Ovary (tissue), 9 donors: ENCODE results near the gene FGF2. TPM values are rescaled to one million over a fixed set of nuclear protein-coding genes. Genes with fewer than 3 reads are reported as not detected.

Source experiments
- DNase-seq, 5 donors: peaks; one replicate each; pipeline ENCODE4 v3.0.0-alpha.2; 2019 to 2020
- H3K27ac ChIP-seq, 2 donors: fragments of 200-600 bp; one replicate each; pipeline versions ENCODE4 v1.5.1 to v1.8.0; 2019 to 2022
- H3K27me3 ChIP-seq: fragments of 200-600 bp; one replicate; pipeline ENCODE4 v1.8.0; 2022
- H3K36me3 ChIP-seq: fragments of 200-600 bp; sonication (generic); one replicate; pipeline ENCODE4 v1.5.1; 2019
- H3K4me1 ChIP-seq: one replicate; pipeline ENCODE4 v1.8.1; 2013; ENCODE audit warnings: mild to moderate bottlenecking, moderate library complexity; ENCODE audit not compliant: insufficient read depth
- H3K4me3 ChIP-seq: fragments of 200-600 bp; sonication (generic); one replicate; pipeline ENCODE4 v1.5.1; 2017
- H3K9me3 ChIP-seq, 2 donors: fragments of 200-600 bp in 1 of 2; sonication (generic) in 1 of 2; one replicate each; pipeline versions ENCODE4 v1.5.1 to v1.8.1; 2013 to 2019; ENCODE audit warnings: mild to moderate bottlenecking in 1 of 2, moderate library complexity in 1 of 2
- CTCF ChIP-seq, 3 donors: fragments of 450-650 bp in 2 of 3; fragments of 200-600 bp in 1 of 3; IDR thresholded peaks; one replicate each; pipeline versions ENCODE4 v1.5.1 to v1.8.0; 2016 to 2022; ENCODE audit warnings: antibody characterized with exemption in 3 of 3, mild to moderate bottlenecking in 1 of 3
- EP300 ChIP-seq: sonication (generic); formaldehyde crosslinking; IDR thresholded peaks from one replicate; pipeline ENCODE4 v1.6.1; 2017; ENCODE audit warnings: antibody characterized with exemption
- POLR2A ChIP-seq: fragments of 450-650 bp; IDR thresholded peaks from one replicate; pipeline ENCODE4 v1.6.1; 2017; ENCODE audit warnings: antibody characterized with exemption, mild to moderate bottlenecking, moderate library complexity
- WGBS, 3 donors: extraction: QIAGEN DNeasy Blood & Tissue Kit in 1 of 3; methylation state at CpG; one replicate each; pipeline versions ENCODE4 v1.1.5 to v1.1.7; 2013 to 2017; 5-methylcytosine and 5-hydroxymethylcytosine counted together
- intact Hi-C, 4 donors: fragments of 100-400 bp; cut with DNase I; formaldehyde crosslinking; loops; one replicate each; pipeline versions ENCODE4 v1.11.0 to v1.15.1; 2022 to 2023
- polyA plus RNA-seq, 2 donors: library from polyadenylated mRNA; stranded (reverse); fragments of 200-250 nt in 1 of 2; fragments of 350-450 nt in 1 of 2; fragmentation: Illumina TruSeq in 1 of 2; extraction: RNeasy Lipid Tissue Mini Kit (QIAGEN cat#74804) in 1 of 2; gene quantifications; one replicate each; pipeline ENCODE4 v1.2.3, GENCODE V29; 2013 to 2014
- total RNA-seq, 7 donors: library from RNA; depleted of rRNA in 2 of 7; stranded (reverse); fragments of >200 nt in 2 of 7; fragmentation: NEBNext Ultra II Directional in 3 of 7; extraction: Animal tissue kit (Norgen Biotek cat#: 25700) in 3 of 7; gene quantifications; one replicate each; pipeline versions ENCODE4 v1.1.0 to v1.2.4, GENCODE V29; 2016 to 2023
- donor health status: DM: no; HTN: no; CAD: no; lungs with moderate emphysema.
- donor health status: DM: no; HTN: no; CAD: no.
- donor health status: Bipolar disorder and iron deficiency.
- donor health status: DM: yes; HTN: yes; CAD: no.
- donor health status: DM: no; HTN: no; CAD: no.
- donor health status: DM: yes; HTN: yes; CAD: no.

FGF2 gene
- total and polyA plus RNA-seq, 9 donors: 7.4 to 36.0 (median 22.4) TPM

- WGBS, 3 donors: 96 to 98% (median 96%) methylated on average over 1 of the region's 1 CpG
- TF ChIP-seq POLR2A (no peak), EP300 (no peak), CTCF (IDR thresholded peaks at IDR 0.05) (no peak)
- Histone ChIP-seq H3K4me3 (no peak overlapping the region), H3K9me3 (no peaks in the 10 kb centered on the region), H3K36me3 (no peaks in the 10 kb centered on the region), H3K4me1 (no peaks in the 10 kb centered on the region), H3K27me3 (no peaks in the 10 kb centered on the region), H3K27ac (no peak overlapping the region)
- DNase-seq: no peak
- intact Hi-C loops: no loop called here
These were observed 119.5 kb downstream of the FGF2 start for GRCh38 chr4:122946142-122946541.

Other genes starting within 250 kb of the FGF2 start
- under 1 TPM in 1 of 7 donors, not detected in 6; 0.31 TPM for gene IL21, start 205.8 kb upstream of the FGF2 start, total RNA-seq
- not detected for gene IL21, start 205.8 kb upstream of the FGF2 start, polyA plus RNA-seq
- gene BBS12, start 94.1 kb upstream of the FGF2 start, total RNA-seq: 1 to 10 TPM; 3.1 to 6.8 (median 3.8) TPM
- 1 to 10 TPM; 2.6 to 4.2 TPM for gene BBS12, start 94.1 kb upstream of the FGF2 start, polyA plus RNA-seq
- 1 to 10 TPM; 4.7 to 7.5 (median 5.7) TPM for gene NUDT6, start 95.8 kb downstream of the FGF2 start, total RNA-seq
- gene NUDT6, start 95.8 kb downstream of the FGF2 start, polyA plus RNA-seq: 1 to 10 TPM; 4.6 to 8.1 TPM